Measurements from ENCODE around the gene TXNDC16. TPM values are rescaled to one million over a fixed set of nuclear protein-coding genes. Genes with fewer than 3 reads are reported as not detected.

The TXNDC16 gene, protein sequence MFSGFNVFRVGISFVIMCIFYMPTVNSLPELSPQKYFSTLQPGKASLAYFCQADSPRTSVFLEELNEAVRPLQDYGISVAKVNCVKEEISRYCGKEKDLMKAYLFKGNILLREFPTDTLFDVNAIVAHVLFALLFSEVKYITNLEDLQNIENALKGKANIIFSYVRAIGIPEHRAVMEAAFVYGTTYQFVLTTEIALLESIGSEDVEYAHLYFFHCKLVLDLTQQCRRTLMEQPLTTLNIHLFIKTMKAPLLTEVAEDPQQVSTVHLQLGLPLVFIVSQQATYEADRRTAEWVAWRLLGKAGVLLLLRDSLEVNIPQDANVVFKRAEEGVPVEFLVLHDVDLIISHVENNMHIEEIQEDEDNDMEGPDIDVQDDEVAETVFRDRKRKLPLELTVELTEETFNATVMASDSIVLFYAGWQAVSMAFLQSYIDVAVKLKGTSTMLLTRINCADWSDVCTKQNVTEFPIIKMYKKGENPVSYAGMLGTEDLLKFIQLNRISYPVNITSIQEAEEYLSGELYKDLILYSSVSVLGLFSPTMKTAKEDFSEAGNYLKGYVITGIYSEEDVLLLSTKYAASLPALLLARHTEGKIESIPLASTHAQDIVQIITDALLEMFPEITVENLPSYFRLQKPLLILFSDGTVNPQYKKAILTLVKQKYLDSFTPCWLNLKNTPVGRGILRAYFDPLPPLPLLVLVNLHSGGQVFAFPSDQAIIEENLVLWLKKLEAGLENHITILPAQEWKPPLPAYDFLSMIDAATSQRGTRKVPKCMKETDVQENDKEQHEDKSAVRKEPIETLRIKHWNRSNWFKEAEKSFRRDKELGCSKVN
- 3.3 and 14.9 TPM in 2 replicates for total RNA-seq (2011; cell fraction: chromatin; rRNA removed; ENCODE audit: low replicate concordance)
- 3.5 and 5.1 TPM in 2 replicates for total RNA-seq (2011; cell fraction: nucleolus; rRNA removed)
- total RNA-seq (2011; cell fraction: nucleoplasm; rRNA removed) = 7.3 and 9.5 TPM in 2 replicates
- total RNA-seq (2014; rRNA removed) (2.4 and 3.1 TPM in 2 replicates), total RNA-seq (2014; rRNA removed; fragmentation: Illumina TruSeq; extraction: Trizol) (6.2 and 7.3 TPM in 2 replicates), total RNA-seq (2015; rRNA removed; fragmentation: Illumina TruSeq; extraction: Trizol) (5.1 and 5.4 TPM in 2 replicates), total RNA-seq (2021) (5.2 and 6.0 TPM in 2 replicates), polyA plus RNA-seq (2011; rRNA removed) (5.6 and 6.2 TPM in 2 replicates), polyA plus RNA-seq (2014; fragmentation: Illumina TruSeq; extraction: Trizol) (3.9 and 4.9 TPM in 2 replicates), polyA plus RNA-seq (2014; fragmentation: Nextera tagmentation; extraction: Ambion mirVana) (1 to 10 TPM; 1.8 to 1.9 TPM), polyA plus RNA-seq (2014; rRNA removed) (3.2 and 3.3 TPM in 2 replicates), polyA minus RNA-seq (2011; rRNA and poly(A)+ RNA removed) (6.4 and 9.7 TPM in 2 replicates), Bru-seq, nascent RNA (percentile 63 among the genes with signal in this experiment), BruChase-seq, experiment 1, labeled RNA remaining after a 2-hour chase (percentile 70 among the genes with signal in this experiment), BruChase-seq, experiment 2, labeled RNA remaining after a 6-hour chase (percentile 70 among the genes with signal in this experiment)
- polyA plus RNA-seq (2011; cell fraction: cytosol; rRNA removed) = 0.64 and 2.8 TPM in 2 replicates
- polyA plus RNA-seq (2011; cell fraction: nucleus; rRNA removed) = 3.2 and 6.7 TPM in 2 replicates
- 3.8 and 5.6 TPM in 2 replicates for polyA plus RNA-seq (2012)
- polyA minus RNA-seq (2011; cell fraction: cytosol; rRNA and poly(A)+ RNA removed) = 2.3 and 4.1 TPM in 2 replicates
- polyA minus RNA-seq (2011; cell fraction: nucleus; rRNA and poly(A)+ RNA removed) = 8.6 and 12.9 TPM in 2 replicates
- long read RNA-seq, experiment 1, full-length matches to known transcripts = 16 of 25 reads
- long read RNA-seq, experiment 1, partial matches to known transcripts = 3 of 25 reads
- long read RNA-seq, experiment 1, other reads (novel, unspliced or antisense) = 6 of 25 reads
- long read RNA-seq, experiment 2, partial matches to known transcripts = 0 of 2 reads
- long read RNA-seq, experiment 2, other reads (novel, unspliced or antisense) = 2 of 2 reads
- long read RNA-seq, experiment 3 = 0 reads

DNA sequence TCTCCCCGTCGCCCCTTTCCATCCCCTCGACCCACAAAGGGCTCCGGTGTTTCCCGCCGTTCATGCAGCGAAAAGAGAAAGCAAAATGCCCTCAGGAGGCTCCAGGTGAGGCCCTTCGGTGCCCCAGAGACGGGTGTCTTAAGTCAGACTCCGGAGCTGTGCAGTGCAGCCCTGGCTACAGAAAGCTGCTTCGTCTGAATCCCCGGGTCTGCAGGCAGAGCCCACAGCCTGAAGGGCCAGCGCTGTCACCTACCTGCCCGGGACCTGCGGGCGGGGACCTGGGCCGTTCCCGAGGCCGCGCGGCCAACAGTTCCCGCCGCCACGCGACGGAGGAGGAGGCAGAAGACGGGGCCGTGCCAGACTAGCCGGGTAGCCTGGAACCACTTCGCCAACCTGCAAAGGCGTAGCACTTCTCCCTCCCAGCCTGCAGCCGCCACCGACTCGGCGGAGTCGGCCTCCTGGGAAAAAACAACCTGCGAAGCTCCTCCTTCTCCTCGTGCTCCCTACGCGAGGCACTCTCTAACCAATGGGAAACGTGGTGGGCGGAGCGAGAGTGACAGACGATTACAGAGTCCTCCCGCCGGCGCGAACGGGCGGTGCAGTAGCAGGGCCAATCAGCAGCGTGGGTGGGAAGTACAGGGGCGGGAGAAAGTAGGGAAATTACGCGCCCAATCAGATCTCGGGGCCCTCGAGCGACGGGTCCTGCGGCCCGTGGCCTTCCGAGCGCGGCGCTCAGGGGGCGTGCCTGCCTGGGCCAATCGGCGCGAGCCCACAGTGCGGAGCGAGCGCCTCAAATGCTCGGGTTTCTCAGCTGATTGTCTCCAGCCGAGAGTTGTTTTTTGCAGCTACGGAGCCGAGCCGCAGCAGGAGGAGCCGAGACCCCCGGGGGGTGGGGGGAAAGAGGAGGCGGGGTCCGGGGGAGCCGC, at the start of gene TXNDC16, which contains the start of gene GPR137C:
Gene TXNDC16 (minus strand): TSS at position 443 of the 926 bp plus-strand sequence. CDS start 8,948 bp downstream, outside the sequence.
Gene GPR137C (plus strand): TSS at position 774 of the 926 bp plus-strand sequence. CDS start 312 bp downstream, outside the sequence.
- 0% methylated on average over 36 of the region's 81 CpGs for WGBS (ENCODE audit: insufficient coverage, low coverage, missing lambda C conversion rate)
- DNase-seq (ENCODE audit: extremely low read depth in 1 of 4, low spot score in 3 of 4) (peak; percentile 91 to 98 (median 94)), FAIRE-seq (peak; percentile 97), ATAC-seq (peak; percentile 95)
- H3K79me2 ChIP-seq (ENCODE audit: control insufficient read depth, insufficient read depth, low read length) = peaks cover 38% of the 10 kb centered on the region
- peak within 1 kb of the TSS; percentile 77 for H2AFZ ChIP-seq (ENCODE audit: low read depth, low read length)
- H3K9ac ChIP-seq (ENCODE audit: insufficient read depth in 1 of 2, low read depth in 2 of 2, low read length in 2 of 2) = peak within 1 kb of the TSS; percentile 72 to 93
- no peaks in the 10 kb centered on the region for H3K9me1 ChIP-seq (ENCODE audit: control insufficient read depth, insufficient read depth, low read length)
- no peaks in the 10 kb centered on the region for H3K27me3 ChIP-seq (ENCODE audit: control insufficient read depth in 2 of 2, insufficient read depth in 2 of 2, low read length in 2 of 2)
- peak within 1 kb of the TSS; percentile 69 for H3K27ac ChIP-seq (ENCODE audit: extremely low read depth, low read depth, low read length)
- H3K9me3 ChIP-seq (replicated peaks; ENCODE audit: control insufficient read depth, insufficient read depth, low read depth, low read length) = no peaks in the 10 kb centered on the region; the same call in 1 of the 2 replicates
- ChIA-PET POLR2A (interaction anchor here (0.6 to 1.9 kb wide), 9 partner anchors 9 to 328 kb away, joined by 3 to 5 read pairs (median 3); partner anchors contain the start of gene STYX), CTCF (ENCODE audit: low intra/inter-chr PET ratio) (no interaction called here)
- intact Hi-C loops (cut with micrococcal nuclease) = loop anchor here (5.0 kb wide), 1 partner anchor 140 kb away; no protein-coding TSS in a partner anchor
- H3K4me2 ChIP-seq (ENCODE audit: insufficient read depth, low read length) = peak within 1 kb of the TSS; percentile 83
- BruUV-seq (replicated peaks) = TSS peak; percentile 59
- H3K4me3 ChIP-seq = peak within 1 kb of the TSS; percentile 57
- in situ Hi-C loops (cut with MboI) = no loop called here
- peaks cover 11 to 12% of the 10 kb centered on the region in 2 experiments for H3K4me1 ChIP-seq (replicated peaks in 1 of 2; ENCODE audit: control insufficient read depth in 2 of 2, insufficient read depth in 2 of 2, low read length in 2 of 2)
- no peaks in the 10 kb centered on the region for H3K36me3 ChIP-seq (ENCODE audit: control insufficient read depth, insufficient read depth, low read length)
- no peaks in the 10 kb centered on the region for H4K20me1 ChIP-seq (replicated peaks; ENCODE audit: control insufficient read depth, insufficient read depth, low read length)
- TF ChIP-seq CREM (IDR thresholded peaks at IDR 0.05; ENCODE audit: low read depth) = peak; percentile 64; the same call in 1 of the 2 replicates
- no peak for TF ChIP-seq MYBL2 (IDR thresholded peaks at IDR 0.05; ENCODE audit: low read depth)
- no peak for TF ChIP-seq MYBL2 (CRISPR knock-in tag; IDR thresholded peaks at IDR 0.05; ENCODE audit: borderline replicate concordance)

Data from K562 (cell line).